HG02885 (cell line): ENCODE data around the gene ATP8B3.
A peak's percentile ranks its signal among the peaks of the same experiment; 100 is the strongest.

Experiments used
- ATAC-seq: cut with Tn5 transposase; IDR thresholded peaks from one replicate; pipeline ENCODE4 v1.9.1; 2021; ENCODE audit warnings: mild to moderate bottlenecking; ENCODE audit not compliant: unreplicated experiment, poor library complexity

The ATP8B3 gene

DNA sequence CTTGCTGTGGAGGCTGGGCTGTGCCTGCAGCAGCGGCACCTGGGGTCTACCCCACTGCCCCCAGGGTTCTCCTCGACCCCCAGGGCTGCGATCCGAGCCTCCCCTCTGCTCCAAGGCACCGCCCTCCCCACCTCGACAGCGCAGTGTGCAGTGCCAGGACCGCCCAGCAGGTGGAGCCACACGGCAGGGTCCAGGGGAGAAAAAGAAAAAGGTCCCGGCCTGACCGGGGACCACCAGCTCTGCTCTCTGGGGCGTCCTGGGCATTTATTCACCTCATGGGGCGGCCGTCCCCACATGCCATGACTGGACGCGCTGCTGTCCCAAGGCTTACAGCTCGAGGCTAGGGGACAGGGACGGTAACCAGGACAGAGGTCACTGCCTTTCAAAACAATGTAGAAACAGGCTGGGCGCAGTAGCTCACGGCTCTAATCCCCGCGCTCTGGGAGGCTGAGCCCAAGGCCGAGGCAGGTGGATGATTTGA, 25.6 kb upstream of the ATP8B3 start:
- no peak for ATAC-seq

DNA sequence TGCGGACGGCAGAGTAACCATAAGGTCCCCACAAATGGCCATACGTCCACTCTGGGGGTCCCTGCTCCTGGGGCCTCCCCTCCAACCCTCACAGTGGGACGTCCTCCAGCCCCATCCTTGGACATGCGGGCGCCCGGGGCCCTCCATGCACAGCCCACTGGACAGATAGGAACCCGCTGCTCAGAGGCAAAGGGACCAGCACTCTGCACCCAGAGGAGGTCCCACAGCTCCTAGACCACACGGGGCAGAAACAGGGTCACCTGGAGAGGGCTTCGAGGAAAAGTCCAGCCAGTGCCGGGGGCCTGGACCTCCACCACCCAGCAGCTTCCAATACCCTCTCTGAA, 25.1 kb upstream of the ATP8B3 start:
- ATAC-seq = no peak

DNA sequence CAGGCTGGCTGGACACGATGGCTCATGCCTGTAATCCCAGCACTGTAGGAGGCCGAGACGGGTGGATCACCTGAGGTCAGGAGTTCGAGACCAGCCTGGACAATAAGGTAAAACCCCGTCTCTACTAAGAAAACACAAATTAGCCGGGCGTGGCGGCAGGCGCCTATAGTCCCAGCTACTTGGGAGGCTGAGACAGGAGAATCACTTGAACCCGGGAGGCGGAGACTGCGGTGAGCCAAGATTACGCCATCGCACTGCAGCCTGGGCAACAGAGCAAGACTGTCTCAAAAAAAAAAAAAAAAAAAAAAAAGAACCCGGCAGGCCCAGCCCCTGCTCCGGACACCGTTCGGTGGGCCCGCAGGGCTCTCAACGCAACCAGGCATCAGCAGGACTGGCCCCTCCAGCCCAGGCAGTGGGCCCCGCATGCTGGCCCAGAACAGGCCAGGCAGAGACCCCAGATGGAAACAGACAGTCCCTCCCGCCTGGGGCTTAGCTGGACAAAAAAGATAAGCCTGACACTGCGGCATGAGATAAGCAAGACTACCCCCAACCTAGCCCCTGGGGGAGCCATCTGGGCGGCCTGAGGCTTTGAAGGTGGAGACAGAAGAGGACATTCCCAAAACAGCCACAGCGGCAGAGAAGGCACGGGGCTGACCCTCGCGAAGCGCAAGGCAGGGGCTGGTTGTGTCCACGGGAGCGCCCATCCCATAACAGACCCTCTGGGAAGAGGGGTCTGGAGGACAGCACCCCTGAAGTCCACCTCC, 24.6 kb upstream of the ATP8B3 start:
- no peak for ATAC-seq

DNA sequence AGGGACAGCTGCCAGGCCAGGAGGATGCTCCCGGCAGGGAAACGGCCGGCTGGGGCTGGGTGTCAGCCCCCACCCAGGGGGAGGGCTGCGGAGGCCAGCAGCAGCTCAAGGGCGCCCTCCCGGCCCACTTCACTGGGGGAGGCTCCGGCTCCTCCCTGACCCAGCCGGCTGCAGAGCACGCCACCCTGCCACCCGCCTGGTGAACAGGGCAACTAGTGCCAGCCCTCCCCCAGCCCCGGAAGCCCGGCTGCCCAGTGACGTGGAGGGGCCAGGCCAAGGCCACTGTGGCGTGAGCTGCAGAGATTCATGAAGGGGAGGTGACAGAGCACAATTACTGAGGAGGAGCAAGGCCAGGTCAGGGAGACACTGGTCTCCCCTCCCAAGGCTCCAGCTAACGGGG, 21.5 kb upstream of the ATP8B3 start:
- ATAC-seq = no peak

DNA sequence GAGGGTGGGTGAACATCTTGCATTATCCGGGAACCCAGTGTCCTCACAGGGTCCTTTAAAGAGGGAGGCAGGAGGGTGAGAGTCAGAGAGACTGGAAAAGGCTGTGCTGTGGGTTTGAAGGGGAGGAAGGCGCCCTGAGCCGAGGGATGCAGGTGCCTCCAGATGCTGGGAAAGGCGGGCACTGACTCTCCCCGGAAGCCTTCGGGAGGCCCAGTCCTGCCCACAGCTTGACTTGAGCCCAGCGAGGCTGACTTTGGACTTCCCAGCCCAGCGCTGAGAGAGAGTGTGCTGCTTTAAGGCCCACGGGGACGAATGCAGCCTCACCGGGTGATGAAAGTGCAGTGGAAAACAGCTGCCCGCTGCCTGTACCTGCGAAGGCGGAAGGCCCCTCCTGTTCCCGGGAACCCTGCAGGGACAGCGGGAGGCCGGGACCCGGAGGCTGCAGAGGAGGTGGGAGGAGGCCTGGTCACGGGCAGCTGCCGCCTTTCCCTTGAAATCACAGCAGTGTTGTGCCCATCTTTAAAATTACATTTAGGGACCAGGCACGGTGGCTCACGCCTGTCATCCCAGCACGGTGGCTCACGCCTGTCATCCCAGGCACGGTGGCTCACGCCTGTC, 20.1 kb upstream of the ATP8B3 start:
- no peak for ATAC-seq

DNA sequence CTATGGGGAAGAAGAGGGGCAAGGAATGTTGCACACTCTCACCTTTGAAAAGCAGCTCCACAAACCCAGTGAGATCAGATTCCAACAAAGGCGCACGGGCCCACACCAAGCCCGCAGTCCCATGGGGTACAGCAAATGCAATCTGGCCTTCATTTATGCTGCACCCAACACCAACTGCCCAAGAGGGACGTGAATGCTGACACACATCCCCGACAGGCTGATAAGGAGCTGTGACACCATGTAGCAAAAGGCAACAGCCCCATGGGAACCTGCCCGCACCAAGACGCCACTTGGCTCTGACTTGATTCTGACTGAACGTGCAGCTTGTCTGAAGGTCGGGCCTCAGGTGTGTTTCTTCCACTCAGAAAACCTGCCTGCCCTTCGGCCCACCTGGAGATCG, 18.9 kb upstream of the ATP8B3 start:
- no peak for ATAC-seq

DNA sequence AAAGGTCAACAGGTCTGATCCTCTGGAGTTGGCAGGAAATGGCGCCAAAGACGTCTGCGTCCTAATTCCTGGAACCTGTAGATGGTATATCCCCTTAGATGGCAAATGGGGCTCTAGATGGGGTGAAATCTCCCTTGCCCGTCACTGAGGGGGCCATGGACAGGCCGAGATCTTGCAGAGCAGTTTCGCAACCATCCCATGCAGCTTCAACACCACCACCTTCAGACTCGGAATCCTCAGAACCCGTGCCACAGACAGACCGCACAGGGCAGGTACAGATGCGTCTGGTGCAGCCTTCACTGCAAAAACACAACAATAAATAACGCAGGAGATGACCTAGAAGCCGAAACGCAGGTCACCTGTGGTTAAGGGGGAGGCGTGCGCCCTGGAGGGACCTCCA, 18.5 kb upstream of the ATP8B3 start:
- ATAC-seq = no peak

DNA sequence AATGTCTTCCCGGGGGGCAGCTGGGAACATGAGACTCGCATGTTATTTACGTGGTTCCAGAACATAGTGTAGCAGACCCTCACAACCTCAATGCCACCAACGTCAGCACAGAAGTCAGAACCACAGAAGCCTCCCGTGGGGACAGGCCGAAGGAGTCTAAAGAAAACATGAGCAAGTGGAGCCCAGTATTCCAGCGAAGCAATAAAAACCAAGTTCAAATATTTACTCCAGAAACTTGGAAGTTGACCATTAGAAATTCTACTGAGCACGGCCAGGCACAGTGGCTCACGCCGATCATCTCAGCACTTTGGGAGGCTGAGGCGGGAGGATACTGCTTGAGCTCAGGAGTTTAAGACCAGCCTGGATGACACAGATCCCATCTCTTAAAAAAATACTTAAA, 17.9 kb upstream of the ATP8B3 start:
- ATAC-seq = no peak

DNA sequence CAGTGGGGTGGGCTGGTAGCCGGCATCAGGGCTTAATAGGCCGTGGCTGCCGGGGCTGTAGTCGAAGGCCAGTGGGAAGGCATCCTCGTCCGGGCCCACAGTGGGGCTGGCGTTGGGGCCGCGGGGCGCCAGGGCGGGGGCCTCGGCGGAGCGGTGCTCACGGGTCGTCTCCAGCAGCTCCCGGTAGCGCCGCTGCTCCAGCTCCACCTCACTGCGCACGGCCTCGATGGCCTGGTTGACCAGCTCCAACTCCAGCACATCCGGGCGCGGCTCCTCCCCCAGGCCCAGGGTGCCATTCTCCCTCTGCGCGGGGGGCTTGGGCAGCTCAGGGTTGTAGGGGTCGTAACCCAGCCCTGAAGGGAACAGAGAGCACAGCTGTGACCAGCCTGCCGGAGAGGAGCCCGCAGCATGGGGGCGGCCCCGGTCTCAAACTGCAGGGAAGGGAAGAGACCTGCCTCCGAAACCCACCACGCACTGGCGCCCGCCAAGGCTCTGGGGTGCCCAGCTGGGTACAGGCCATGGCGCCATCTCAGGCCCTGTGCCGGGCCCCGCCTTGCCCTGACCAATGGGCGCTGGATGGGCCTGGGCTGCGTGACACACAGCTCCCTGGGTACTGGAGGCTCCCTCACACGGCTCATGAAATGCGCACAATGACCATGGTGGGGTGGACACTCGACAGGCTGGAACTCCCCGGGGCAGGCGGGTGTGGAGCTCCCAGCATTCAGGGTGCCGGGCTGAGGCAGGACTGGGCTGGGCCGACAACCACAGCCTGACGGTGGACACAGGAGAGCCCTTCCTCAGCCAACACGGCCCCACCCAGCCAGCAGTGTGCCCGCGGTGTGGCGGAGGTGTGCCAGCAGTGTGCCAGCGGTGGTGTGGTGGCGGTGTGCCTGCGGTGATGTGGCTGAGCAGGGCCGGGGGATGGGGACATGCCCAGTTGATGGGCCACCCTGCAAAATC, 16.5 kb upstream of the ATP8B3 start:
- ATAC-seq = no peak

DNA sequence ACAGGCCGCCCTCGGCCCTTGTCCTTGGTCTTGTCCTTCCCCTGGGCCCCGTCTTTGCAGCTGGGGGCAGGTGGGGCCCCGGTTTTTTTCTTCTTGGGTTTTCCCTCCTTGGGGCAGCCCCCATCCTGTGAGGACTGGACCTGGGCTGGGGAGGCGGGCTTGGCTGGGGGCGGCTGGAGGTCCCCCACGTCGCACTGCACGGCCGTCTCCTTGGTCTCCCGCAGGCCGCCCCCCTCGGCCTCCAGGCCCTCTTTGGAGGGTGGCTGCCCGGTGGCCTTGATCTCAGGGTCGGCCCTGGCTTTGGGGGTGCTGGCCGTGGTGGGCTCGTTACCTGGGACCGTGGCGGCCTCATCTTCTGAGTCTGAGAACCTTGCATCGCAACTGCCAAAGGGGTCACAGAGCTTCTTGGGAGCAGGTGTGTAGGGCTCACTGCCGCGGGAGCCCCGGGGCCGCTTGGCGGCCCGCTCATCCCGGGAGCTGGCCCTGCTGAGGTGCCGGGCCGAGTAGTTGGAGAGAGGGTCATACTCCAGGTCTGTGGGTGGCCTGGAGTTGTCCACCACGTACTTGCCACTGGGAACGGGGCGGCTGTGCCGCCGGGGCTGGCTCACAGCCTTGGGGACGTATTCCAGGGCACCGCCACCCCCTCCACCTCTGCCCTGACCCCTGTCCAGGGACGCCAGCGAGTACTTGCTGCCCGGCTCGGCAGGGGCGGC, 15.6 kb upstream of the ATP8B3 start:
- ATAC-seq = no peak

DNA sequence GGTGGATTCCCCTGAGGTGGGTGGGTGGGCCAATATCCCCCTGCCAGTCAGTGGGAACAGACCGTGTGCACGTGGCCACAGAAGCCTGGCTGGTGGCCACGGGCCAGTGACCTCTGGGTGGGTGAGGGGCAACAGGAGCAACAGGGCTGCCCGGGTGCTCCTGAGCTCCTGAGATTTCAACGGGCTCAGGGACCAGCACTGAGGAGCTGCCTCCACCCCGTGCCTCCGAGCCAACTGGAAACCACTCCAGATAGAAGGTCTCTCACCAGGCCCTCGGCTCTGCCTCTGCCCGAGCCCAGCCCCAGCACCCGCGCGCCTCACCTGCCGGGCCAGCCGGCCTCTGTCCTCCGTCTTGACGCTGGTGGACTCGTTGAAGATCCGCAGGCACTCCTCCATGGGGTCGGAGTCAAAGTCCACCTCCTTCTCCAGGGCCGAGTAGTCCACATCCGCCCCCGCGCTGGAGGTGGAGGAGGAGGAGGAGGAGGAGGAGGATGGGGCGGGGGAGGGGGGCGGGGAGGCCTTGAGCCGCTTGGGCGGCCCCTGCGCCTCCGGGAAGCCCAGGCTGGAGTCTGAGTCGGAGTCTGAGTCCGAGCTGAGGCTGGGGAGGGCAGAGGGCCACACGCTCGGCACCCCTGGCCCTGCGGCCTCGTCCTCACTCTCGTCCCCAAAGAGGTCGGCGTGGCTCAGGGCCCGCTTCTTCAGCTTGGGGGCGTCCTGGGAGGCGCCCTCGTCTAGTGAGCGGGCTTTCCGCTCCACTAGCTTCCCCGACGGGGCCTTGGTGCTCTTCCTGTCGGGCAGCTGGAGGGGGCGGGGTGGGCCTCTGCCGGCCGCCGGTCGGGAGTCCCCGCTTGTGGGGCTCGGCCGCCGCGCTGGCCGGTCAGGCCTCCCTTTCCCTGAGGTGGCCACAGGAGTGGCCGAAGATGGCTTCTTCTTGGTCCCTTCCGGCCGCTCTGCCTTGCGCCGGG, 14.8 kb upstream of the ATP8B3 start:
- no peak for ATAC-seq

DNA sequence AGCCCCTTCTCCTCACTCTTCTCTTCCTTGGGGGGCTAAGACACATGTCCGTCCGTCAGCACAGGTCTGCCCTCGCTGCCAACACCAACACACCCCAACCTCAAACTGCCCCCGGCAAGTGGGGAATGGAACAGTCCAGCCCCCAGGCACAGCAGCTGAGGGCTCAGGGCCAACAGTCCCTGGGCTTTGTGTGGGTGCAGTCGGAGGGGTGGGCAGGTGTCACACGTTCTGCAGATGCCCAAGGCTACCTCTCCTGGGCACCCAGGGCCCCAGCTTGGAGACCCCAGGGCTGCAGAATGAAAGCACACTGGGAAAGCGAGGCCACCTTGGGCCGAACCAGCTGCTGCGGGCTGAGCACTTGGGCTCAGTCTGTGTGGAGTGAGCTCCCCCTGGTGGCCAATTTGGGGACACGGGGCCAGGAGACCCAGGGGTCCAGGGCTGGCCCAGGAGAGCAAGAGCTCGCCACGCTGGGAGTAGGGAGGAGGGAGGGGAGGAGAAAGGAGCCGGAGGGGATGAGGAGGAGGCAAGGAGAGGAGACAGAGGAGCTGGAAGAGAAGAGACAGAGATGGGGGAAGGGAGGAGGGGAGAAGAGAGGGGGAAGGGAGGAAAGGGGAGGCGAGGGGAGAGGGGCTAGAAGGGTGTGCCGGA, 14.0 kb upstream of the ATP8B3 start:
- peak; percentile 41 for ATAC-seq

DNA sequence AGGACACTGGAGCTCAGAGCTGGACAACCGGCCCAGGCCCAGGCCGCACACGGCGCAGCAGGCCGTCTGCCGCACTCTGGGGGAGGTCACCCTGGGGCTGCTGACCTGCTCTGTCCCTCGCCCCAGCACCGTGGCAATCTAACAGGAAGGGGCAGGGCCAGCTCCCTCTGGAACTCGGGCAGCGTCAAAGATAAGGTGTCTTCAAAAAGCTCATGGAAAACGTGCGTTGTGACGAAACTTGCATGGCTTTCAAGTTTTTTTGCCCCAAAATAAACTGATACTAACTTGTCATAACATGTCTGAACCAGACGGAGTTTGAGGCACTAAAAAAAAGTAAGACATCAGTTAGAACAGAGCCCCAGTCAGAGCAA, 12.2 kb upstream of the ATP8B3 start:
- ATAC-seq = no peak

DNA sequence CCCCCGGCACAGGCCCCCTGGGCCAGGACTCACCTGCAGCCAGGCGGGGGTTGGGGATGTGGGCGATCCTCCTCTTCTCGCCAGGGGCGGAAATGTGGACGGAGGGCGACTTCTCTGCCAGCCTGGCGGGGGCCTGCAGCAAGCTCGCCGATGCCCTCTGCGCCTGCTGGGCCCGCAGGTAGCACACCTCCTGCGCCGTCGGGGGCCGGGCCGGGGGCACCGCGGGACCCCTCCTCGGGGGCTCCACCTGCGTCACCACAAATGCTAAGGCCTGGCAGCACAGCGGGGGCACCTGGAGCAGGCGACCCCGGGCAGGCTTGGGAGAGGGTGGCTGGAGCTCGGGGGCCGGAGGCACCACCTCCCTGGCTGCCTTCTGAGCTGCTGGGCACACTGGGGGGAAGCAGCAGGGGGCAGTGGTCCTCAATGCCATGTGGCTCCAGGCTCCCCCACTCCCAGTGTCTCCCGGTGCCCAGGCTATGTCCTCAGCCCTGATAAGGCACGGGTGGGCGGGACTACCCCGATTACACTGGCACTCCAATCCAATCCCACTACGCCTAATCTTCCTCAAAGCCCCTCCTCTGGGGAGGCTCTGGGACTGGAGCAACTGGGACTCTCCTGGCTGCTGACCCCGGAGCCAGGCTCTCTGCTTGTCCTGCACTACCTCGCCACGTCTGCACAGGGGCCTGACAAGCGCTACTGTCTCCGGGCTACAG, 11.6 kb upstream of the ATP8B3 start:
- no peak for ATAC-seq

DNA sequence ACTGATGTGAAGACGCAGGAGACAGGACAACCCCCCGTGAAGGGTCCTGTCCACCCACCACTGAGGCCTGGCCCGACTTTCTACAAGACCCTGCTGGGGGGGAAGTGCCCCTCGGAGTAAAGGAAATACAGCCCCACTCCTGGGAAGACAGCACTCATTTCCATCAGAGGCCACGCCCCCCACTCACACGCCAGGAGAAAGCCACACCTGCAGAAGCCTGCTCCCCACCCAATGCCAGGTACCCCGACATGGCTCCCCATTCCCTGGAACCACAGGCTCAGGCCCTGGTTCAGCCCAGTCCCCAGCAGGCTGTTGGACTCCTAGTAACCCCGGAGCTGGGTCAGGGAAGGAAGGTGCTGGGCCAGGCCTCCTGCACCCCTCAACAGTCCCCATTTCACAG, 10.9 kb upstream of the ATP8B3 start:
- no peak for ATAC-seq

DNA sequence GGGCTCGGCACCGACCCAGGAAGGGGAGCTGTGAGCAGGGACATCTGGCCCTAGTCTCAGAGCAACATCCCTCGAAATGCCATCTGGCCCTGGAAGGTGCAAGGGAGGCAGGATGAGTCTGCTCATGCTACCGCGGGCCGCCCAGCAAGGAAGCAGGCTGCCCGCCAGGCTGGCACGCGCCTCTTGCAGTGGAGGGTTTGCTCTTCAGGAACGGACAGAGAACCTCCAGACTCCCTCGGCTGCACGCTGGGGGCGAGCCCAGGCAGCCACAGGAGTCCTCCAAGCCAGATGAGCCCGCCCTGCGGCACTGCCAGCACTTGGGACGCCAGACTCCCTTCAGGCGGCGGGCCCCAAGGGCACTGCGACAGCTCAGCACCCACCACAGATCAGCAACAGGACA, 10.1 kb upstream of the ATP8B3 start:
- ATAC-seq = no peak

DNA sequence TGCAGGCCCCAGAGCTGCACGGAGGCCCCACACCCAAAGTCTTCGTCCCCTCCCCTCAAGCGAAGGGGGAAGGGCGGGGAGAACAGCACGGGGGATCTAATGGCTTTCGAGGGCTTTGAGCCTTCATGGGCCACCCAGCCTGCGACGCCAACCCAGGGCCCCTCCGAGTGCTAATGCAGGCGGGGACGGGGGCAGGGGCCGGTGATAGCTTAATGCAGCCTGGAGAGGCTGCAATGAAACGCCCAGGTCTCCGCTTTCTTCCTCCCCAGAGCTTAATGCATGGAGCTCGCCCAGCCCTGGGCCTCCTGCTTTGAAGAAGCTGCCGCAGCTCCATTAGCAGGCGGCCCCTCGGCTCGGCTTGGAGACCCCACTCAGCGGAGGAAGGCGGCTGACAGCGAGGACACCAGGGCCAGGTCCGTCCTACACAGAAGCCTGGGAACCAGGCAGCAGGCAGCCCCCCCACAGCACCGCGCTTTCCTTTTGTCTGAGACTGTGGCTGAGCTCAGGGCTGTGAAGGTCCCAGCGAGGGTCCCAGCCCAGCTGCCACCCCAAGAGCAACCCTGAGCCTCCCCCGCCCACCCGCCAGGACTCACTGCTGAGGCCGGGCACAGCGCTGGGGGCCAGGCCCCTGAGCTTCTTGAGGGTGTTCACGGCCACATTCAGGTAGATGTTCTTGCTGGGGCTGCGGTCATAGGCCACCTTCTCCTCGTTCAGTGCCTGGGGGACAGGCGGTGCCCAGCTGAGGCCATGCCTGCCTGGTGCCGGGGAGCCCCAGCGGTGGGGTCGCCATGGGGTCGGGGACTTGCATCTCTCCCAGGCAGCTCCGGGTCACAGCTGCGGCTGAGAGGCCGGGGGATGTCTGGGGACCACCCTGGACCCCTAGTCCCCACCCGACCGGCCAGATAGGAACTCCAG, 7.5 kb upstream of the ATP8B3 start:
- ATAC-seq = no peak
